Measurements from ENCODE around the gene HSDL2. TPM values are rescaled to one million over a fixed set of nuclear protein-coding genes. Genes with fewer than 3 reads are reported as not detected.
"Not testable (repeated sequence)": the region's sequence is repeated elsewhere in the genome, so short reads cannot be mapped to it uniquely, and the experiment has no call there.

The HSDL2 gene
- polyA plus RNA-seq, 4 donors = 85.0 to 108 (median 98.7) TPM

- not testable (repeated sequence) for DNase-seq (ENCODE audit: low read depth in 4 of 4, low spot score in 2 of 4)
Measured at GRCh38 chr9:112391936-112392560, 12.1 kb downstream of the HSDL2 start.

DNA sequence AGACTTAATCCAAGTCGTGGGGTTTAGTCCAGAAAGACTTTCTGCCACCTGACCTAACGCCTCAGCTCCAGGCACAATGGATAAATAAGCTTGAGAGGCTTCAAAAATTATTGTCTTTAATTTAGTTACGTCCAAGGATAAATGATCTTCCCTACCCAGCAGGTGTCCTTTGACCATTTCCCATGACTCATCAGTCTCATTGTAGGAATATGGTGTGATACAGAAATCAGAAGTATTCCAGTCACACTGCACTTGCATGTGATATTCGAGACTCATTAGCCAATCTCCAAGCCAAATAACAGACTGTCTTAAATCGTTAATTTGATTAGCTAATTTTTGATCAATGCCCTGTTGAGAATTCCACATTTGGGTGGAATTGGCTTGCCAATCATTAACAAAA, 13.2 kb downstream of the HSDL2 start:
- not testable (repeated sequence) for DNase-seq (ENCODE audit: low read depth in 4 of 4, low spot score in 2 of 4)

- DNase-seq (ENCODE audit: low read depth in 4 of 4, low spot score in 2 of 4) = no peak
Measured at GRCh38 chr9:112396416-112396815, 16.5 kb downstream of the HSDL2 start.

- no peak for DNase-seq (ENCODE audit: low read depth in 4 of 4, low spot score in 2 of 4)
Measured at GRCh38 chr9:112396872-112397271, 17.0 kb downstream of the HSDL2 start.

- no peak for DNase-seq (ENCODE audit: low read depth in 4 of 4, low spot score in 2 of 4)
Measured at GRCh38 chr9:112401175-112401815, 21.4 kb downstream of the HSDL2 start.

GRCh38 chr9:112403614-112404201, 23.8 kb downstream of the HSDL2 start:
- no peak for DNase-seq (ENCODE audit: low read depth in 4 of 4, low spot score in 2 of 4)

- DNase-seq (ENCODE audit: low read depth in 4 of 4, low spot score in 2 of 4) = no peak
Measured at GRCh38 chr9:112404508-112404932, 24.6 kb downstream of the HSDL2 start.

DNA sequence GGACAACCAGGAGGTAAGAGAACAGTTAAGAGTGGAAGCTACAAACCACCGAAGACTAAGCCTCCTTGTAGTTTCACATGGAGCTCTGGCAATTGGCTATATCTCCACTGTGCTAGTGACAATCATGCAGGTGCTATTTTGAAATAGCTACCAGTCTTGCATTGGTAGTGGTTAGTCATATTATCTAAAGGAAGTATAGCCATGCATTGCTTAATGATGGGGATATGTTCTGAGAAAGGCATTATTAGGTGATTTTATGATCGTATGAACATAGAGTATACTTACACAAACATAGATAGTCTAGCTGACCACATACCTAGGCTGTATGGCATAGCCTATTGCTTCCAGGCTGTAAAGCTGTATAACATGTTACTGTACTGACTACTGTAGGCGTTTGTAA, 28.4 kb downstream of the HSDL2 start:
- DNase-seq (ENCODE audit: low read depth in 4 of 4, low spot score in 2 of 4) = no peak

DNA sequence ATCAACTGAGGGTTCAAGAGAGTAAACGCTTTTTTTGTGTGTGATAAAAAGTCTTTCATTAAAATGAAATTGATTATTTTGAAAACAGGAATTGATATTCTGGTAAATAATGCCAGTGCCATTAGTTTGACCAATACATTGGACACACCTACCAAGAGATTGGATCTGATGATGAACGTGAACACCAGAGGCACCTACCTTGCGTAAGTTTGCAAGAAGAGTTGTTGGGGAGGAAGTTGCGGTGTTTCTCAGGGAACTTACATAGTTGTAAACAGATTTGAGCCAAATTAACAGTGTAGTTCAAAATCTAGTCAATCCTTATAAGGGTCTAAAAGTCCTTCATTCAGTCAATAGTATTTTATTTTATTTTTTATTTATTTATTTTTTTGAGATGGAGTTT, 28.9 kb downstream of the HSDL2 start:
- no peak for DNase-seq (ENCODE audit: low read depth in 4 of 4, low spot score in 2 of 4)

DNA sequence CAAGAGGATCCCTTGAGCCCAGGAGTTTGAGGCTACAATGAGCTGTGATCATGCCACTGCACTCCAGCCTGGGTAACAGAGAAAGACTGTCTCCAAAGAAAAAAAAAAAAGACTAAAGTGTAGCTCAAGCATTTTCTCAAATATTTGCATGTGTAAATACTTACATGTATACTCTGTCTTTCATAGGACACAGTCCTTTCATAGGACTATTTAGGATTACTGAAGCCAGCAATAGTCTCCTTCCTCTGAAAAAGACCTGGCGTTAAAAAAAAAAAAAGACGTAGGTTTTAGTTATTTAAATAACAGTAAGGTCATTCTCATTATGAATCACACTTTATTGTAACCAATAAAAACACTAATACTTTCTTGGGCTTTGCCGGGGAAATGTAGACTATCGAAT, 29.9 kb downstream of the HSDL2 start:
- no peak for DNase-seq (ENCODE audit: low read depth in 4 of 4, low spot score in 2 of 4)

DNA sequence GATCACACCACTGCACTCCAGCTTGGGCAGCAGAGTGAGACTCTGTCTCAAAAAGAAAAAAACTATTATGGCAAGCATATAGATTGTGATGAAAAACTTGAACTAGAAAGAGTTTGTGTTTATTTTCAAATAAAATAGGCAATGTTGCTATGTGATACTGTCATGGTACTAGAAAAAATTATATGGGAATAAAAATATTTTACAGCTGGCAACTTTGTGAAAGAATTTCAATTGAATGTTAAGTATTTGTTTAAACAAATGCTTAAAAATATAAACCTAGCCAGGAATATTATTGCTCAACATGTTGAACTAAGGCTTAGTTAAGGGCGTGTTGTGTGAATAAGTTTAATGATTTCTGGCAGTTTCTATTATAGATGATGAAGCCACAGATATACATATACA, 31.7 kb downstream of the HSDL2 start:
- DNase-seq (ENCODE audit: low read depth in 4 of 4, low spot score in 2 of 4) = no peak

DNA sequence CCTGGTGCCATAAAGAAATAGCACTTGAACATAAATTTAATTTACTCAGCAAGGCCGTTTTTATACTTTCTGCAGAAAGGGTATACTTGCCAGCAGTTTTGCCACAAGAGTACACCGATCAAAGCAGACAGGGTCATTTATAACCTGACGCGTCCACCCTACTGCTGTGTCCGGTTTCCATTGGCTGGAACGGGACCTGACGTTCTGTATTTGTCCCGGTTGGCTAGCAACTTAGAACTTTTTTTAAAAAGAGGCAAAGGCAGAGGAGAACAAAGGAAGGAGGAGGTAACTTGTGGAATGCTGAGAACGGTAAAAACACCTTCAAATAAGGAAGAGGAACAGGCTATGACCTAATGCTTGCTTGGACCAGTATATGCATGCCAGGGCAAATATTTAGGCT, 33.8 kb downstream of the HSDL2 start:
- DNase-seq (ENCODE audit: low read depth in 4 of 4, low spot score in 2 of 4) = not testable (repeated sequence)

DNA sequence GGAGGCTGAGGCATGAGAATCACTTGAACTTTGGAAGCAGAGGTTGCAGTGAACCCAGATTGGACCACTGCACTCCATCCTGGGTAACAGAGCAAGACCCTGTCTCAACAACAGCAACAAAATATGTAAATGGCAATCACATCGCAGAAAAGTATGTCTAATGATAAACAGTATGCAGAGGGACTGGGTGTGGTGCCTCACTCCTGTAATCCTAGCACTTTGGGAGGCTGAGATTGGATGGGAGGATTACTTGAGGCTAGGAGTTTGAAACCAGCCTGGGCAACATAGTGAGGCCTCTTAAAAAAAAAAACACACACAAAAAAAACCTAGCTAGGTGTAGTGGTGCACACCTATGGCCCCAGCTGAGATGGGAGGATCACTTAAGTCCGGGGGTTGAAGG, 40.3 kb downstream of the HSDL2 start:
- DNase-seq (ENCODE audit: low read depth in 4 of 4, low spot score in 2 of 4) = no peak

GRCh38 chr9:112421771-112422222, 41.9 kb downstream of the HSDL2 start:
- no peak for DNase-seq (ENCODE audit: low read depth in 4 of 4, low spot score in 2 of 4)

GRCh38 chr9:112422417-112423148, 42.7 kb downstream of the HSDL2 start:
- no peak for DNase-seq (ENCODE audit: low read depth in 4 of 4, low spot score in 2 of 4)

DNA sequence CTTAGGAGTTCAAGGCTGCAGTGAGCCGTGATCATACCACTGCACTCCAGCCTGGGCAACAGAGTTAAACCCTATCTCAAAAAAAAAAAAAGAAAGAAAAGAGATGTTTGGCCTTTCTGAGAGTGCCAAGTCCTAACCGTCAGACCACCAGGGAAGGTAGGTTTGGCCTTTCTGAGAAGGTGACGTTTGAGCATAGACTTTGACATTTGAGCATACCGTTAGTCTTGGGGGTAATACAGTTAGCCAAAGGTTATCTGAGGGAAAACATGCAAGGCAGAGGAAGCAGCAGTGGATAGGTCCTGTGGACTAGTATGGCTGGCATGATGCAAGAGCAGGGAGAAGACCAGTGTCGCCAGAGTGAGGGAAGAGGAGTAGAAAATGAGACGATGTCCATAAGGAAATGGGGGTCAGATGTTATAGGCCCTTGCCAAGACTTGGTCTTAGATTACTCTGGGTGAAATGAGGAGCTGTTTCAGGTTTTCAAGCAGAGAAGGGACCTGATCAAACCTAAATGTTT, 50.2 kb downstream of the HSDL2 start:
- DNase-seq (ENCODE audit: low read depth in 4 of 4, low spot score in 2 of 4) = no peak

- no peak for DNase-seq (ENCODE audit: low read depth in 4 of 4, low spot score in 2 of 4)
Measured at GRCh38 chr9:112433499-112434392, 53.8 kb downstream of the HSDL2 start.

- no peak for DNase-seq (ENCODE audit: low read depth in 4 of 4, low spot score in 2 of 4)
Measured at GRCh38 chr9:112434487-112434886, 54.6 kb downstream of the HSDL2 start.

DNA sequence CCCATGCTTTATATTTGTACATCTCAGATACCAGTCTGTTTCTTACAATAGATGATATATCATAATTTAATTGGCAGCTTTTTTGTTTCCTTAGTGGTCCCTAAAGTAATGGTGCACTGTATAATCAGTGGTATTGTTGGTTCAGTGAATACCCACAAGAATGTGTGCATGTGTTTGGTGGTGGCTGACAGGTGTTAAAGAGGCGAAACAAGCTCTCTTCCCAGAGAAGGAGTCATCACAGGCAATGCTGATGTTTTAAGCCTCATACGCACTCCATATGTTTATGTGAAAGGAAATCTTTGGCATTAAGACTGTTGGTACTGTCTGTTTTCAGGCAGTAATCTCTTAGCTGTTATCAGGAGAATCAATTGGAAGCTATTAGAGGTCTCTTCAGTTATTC, 57.5 kb downstream of the HSDL2 start:
- DNase-seq (ENCODE audit: low read depth in 4 of 4, low spot score in 2 of 4) = no peak

DNA sequence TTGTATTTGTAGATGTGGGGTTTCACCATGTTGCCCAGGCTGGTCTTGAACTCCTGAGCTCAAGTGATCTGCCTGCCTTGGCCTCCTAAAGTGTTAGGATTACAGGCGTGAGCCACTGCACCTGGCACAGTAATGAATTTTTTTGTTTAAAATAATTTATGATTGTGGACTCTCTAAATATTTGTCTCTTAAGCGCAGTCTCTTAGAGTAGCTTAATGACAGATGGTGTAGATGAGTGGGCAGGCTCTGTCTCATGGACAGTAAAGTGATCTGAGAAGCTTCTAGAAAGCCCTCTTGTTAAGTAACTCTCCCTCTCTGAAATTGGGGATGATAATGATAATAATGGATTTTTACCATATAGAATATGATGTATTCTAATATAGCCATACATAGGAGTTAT, 59.3 kb downstream of the HSDL2 start:
- DNase-seq (ENCODE audit: low read depth in 4 of 4, low spot score in 2 of 4) = no peak
